ENCODE data around the gene MPPED1. TPM values are rescaled to one million over a fixed set of nuclear protein-coding genes. Genes with fewer than 3 reads are reported as not detected.

Gene MPPED1
- total and polyA plus RNA-seq, 2 of the 13 experiments (the other 11 are each of a cell fraction or from before 2014, with no cell fraction given), result 0.77 TPM; not detected in 1

DNA sequence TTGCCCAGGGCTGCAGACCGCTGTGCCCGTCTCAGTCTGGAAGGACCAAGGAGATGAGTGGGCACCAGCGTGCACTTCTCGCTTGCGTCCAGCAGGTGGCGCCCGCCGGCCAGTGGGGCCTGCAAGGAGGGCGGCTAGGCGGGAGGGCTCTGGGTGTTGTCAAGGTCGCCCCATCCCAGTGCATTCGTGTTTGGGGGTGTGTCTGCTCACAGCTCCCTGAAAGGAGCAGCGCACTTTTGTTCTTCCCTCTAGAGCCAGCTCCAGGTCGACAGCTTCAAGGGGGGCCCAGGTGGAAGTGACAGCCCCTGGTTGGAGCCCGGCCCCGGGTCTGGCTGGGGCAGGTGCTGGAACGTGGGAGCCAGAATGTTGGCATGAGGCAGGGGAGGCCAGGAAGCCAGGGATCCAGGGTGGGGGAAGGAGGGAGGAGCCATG is 23.4 kb upstream of the MPPED1 start (continued):
- TF ChIP-seq, protein P1, sequence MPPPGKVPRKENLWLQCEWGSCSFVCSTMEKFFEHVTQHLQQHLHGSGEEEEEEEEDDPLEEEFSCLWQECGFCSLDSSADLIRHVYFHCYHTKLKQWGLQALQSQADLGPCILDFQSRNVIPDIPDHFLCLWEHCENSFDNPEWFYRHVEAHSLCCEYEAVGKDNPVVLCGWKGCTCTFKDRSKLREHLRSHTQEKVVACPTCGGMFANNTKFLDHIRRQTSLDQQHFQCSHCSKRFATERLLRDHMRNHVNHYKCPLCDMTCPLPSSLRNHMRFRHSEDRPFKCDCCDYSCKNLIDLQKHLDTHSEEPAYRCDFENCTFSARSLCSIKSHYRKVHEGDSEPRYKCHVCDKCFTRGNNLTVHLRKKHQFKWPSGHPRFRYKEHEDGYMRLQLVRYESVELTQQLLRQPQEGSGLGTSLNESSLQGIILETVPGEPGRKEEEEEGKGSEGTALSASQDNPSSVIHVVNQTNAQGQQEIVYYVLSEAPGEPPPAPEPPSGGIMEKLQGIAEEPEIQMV (CRISPR knock-in tag; IDR thresholded peaks at IDR 0.05; ENCODE audit: low read depth), result 0 out of 2 replicates have a peak, but pooled peaks have one; percentile 26
- TF ChIP-seq SOX13 (IDR thresholded peaks at IDR 0.05) (no peak), SOX13 (CRISPR knock-in tag; conservative IDR thresholded peaks at IDR 0.05 in 1 of 2, IDR thresholded peaks at IDR 0.05 in 1 of 2) (no peak; a peak in 1 of 4 replicates), SIX4 (CRISPR knock-in tag; IDR thresholded peaks at IDR 0.05) (no peak), FOXJ3 (CRISPR knock-in tag; IDR thresholded peaks at IDR 0.05; ENCODE audit: borderline replicate concordance) (no peak), RBFOX2 (IDR thresholded peaks at IDR 0.05; ENCODE audit: low read depth, low read length) (peak; percentile 47; the same call in 1 of the 2 replicates), LCORL (IDR thresholded peaks at IDR 0.05) (no peak), LCORL (CRISPR knock-in tag; IDR thresholded peaks at IDR 0.05) (peak; percentile 80), ESRRA (CRISPR knock-in tag; IDR thresholded peaks at IDR 0.05; ENCODE audit: low read depth) (0 out of 2 replicates have a peak, but pooled peaks have one; percentile 37), ERF (CRISPR knock-in tag; IDR thresholded peaks at IDR 0.05) (peak; percentile 39; the same call in 1 of the 2 replicates), ZNF775 (CRISPR knock-in tag; IDR thresholded peaks at IDR 0.05; ENCODE audit: borderline replicate concordance) (no peak), FOXA3 (CRISPR knock-in tag; IDR thresholded peaks at IDR 0.05) (peak; percentile 28; the same call in 1 of the 2 replicates), TGIF2 (CRISPR knock-in tag; IDR thresholded peaks at IDR 0.05) (0 out of 2 replicates have a peak, but pooled peaks have one; percentile 50), NRL (CRISPR knock-in tag; IDR thresholded peaks at IDR 0.05; ENCODE audit: borderline replicate concordance) (peak; percentile 38; the same call in 1 of the 2 replicates)
- TF ChIP-seq, protein P2, sequence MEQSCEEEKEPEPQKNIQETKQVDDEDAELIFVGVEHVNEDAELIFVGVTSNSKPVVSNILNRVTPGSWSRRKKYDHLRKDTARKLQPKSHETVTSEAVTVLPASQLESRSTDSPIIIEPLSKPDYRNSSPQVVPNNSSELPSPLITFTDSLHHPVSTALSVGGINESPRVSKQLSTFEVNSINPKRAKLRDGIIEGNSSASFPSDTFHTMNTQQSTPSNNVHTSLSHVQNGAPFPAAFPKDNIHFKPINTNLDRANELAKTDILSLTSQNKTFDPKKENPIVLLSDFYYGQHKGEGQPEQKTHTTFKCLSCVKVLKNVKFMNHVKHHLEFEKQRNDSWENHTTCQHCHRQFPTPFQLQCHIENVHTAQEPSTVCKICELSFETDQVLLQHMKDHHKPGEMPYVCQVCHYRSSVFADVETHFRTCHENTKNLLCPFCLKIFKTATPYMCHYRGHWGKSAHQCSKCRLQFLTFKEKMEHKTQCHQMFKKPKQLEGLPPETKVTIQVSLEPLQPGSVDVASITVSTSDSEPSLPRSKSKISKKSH (CRISPR knock-in tag; IDR thresholded peaks at IDR 0.05; ENCODE audit: borderline replicate concordance), result 0 out of 2 replicates have a peak, but pooled peaks have one; percentile 64
- TF ChIP-seq, protein P3, sequence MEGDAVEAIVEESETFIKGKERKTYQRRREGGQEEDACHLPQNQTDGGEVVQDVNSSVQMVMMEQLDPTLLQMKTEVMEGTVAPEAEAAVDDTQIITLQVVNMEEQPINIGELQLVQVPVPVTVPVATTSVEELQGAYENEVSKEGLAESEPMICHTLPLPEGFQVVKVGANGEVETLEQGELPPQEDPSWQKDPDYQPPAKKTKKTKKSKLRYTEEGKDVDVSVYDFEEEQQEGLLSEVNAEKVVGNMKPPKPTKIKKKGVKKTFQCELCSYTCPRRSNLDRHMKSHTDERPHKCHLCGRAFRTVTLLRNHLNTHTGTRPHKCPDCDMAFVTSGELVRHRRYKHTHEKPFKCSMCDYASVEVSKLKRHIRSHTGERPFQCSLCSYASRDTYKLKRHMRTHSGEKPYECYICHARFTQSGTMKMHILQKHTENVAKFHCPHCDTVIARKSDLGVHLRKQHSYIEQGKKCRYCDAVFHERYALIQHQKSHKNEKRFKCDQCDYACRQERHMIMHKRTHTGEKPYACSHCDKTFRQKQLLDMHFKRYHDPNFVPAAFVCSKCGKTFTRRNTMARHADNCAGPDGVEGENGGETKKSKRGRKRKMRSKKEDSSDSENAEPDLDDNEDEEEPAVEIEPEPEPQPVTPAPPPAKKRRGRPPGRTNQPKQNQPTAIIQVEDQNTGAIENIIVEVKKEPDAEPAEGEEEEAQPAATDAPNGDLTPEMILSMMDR (CRISPR knock-in tag; IDR thresholded peaks at IDR 0.05), result peak; percentile 99
- TF ChIP-seq, protein P4, sequence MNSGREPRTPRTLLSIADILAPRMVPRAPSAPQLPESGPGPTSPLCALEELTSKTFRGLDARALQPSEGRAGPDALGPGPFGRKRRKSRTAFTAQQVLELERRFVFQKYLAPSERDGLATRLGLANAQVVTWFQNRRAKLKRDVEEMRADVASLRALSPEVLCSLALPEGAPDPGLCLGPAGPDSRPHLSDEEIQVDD (CRISPR knock-in tag; IDR thresholded peaks at IDR 0.05; ENCODE audit: borderline replicate concordance), result no peak
- TF ChIP-seq, protein P5, sequence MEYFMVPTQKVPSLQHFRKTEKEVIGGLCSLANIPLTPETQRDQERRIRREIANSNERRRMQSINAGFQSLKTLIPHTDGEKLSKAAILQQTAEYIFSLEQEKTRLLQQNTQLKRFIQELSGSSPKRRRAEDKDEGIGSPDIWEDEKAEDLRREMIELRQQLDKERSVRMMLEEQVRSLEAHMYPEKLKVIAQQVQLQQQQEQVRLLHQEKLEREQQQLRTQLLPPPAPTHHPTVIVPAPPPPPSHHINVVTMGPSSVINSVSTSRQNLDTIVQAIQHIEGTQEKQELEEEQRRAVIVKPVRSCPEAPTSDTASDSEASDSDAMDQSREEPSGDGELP (IDR thresholded peaks at IDR 0.05; ENCODE audit: borderline replicate concordance, low read depth), result no peak
- TF ChIP-seq, protein P6, sequence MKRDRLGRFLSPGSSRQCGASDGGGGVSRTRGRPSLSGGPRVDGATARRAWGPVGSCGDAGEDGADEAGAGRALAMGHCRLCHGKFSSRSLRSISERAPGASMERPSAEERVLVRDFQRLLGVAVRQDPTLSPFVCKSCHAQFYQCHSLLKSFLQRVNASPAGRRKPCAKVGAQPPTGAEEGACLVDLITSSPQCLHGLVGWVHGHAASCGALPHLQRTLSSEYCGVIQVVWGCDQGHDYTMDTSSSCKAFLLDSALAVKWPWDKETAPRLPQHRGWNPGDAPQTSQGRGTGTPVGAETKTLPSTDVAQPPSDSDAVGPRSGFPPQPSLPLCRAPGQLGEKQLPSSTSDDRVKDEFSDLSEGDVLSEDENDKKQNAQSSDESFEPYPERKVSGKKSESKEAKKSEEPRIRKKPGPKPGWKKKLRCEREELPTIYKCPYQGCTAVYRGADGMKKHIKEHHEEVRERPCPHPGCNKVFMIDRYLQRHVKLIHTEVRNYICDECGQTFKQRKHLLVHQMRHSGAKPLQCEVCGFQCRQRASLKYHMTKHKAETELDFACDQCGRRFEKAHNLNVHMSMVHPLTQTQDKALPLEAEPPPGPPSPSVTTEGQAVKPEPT (CRISPR knock-in tag; IDR thresholded peaks at IDR 0.05; ENCODE audit: low read depth), result 0 out of 2 replicates have a peak, but pooled peaks have one; percentile 39
- TF ChIP-seq, protein P7, sequence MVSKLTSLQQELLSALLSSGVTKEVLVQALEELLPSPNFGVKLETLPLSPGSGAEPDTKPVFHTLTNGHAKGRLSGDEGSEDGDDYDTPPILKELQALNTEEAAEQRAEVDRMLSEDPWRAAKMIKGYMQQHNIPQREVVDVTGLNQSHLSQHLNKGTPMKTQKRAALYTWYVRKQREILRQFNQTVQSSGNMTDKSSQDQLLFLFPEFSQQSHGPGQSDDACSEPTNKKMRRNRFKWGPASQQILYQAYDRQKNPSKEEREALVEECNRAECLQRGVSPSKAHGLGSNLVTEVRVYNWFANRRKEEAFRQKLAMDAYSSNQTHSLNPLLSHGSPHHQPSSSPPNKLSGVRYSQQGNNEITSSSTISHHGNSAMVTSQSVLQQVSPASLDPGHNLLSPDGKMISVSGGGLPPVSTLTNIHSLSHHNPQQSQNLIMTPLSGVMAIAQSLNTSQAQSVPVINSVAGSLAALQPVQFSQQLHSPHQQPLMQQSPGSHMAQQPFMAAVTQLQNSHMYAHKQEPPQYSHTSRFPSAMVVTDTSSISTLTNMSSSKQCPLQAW (CRISPR knock-in tag; IDR thresholded peaks at IDR 0.05), result peak; percentile 60; the same call in 1 of the 2 replicates
